HG02938 (cell line): ENCODE measurements around the gene PRM3.
A peak's percentile ranks its signal among the peaks of the same experiment; 100 is the strongest.
"Not testable (repeated sequence)": the region's sequence is repeated elsewhere in the genome, so short reads cannot be mapped to it uniquely, and the experiment has no call there.

ENCODE experiments used
- ATAC-seq: cut with Tn5 transposase; IDR thresholded peaks from one replicate; pipeline ENCODE4 v1.9.1; 2021; ENCODE audit warnings: mild to moderate bottlenecking, moderate library complexity; ENCODE audit not compliant: unreplicated experiment

The PRM3 gene

DNA sequence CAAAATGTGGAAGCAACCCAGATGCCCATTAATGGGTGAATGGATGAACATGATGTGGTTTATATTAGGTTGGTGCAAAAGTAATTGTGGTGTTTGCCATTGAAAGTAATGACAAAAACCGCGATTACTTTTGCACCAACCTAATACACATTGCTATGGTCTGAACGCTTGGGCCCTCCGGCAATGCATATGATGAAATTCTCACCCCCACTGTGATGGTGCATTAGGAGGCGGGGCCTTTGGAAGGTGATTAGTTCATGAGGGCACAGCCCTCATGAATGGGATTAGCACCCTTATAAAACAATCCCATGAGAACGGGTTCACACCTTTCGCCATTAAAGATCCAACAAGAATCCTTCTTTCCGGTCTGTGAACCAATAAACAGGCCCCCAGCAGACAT, 33.0 kb upstream of the PRM3 start:
- ATAC-seq, result no peak

DNA sequence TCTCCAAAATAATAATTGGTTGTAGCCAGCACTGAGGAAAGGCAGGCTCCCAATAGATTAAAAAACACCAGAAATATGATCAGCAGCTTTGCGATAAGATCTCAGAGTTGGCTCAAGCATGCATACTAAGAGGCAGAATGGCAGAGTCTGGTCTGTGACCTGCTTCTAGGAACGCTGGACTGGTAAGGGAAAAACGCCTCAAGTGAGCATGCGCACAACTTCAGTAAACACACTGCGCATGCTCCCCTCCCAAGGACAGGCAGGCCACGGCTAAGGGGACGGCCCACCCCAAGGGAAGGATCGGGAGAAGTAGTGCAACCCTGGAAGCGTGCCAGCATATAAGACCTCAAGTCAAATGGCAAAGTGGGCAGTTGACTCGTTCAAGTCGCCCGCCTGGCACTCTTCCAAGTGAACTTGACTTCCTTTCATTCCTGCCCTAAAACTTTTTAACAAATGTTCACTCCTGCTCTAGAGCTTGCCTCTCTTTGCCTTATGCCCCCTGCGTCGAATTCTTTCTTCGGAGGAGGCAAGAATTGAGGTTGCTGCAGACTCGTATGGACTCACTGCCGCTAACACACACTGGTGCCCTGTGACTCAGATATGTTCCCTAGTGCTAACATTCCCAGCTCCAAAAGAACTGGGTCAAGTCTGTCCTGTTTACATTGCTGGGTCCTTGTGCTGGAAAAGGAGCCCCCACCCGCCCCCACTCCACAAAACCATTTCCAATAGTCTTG, 30.1 kb upstream of the PRM3 start:
- no peak for ATAC-seq

DNA sequence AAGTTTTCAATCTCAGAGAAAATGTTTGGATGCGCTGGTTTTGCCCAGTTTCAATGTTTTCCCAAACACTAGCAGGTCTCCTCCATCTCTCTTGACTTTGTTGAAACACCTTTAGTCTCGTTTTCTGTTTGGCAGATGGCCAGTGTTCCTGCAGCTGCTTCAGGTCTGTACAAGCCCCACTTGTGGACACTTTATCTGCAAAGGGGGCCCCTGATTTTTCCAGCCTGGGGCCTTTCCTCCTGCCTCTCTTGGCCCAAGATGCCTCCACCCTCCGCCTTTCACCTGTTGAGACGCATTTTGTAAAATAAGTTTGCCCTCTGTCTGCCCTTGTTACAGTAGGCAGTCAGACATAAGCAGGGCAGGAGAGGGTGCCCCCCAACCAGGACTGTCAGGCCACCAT, 29.5 kb upstream of the PRM3 start:
- ATAC-seq, result no peak

DNA sequence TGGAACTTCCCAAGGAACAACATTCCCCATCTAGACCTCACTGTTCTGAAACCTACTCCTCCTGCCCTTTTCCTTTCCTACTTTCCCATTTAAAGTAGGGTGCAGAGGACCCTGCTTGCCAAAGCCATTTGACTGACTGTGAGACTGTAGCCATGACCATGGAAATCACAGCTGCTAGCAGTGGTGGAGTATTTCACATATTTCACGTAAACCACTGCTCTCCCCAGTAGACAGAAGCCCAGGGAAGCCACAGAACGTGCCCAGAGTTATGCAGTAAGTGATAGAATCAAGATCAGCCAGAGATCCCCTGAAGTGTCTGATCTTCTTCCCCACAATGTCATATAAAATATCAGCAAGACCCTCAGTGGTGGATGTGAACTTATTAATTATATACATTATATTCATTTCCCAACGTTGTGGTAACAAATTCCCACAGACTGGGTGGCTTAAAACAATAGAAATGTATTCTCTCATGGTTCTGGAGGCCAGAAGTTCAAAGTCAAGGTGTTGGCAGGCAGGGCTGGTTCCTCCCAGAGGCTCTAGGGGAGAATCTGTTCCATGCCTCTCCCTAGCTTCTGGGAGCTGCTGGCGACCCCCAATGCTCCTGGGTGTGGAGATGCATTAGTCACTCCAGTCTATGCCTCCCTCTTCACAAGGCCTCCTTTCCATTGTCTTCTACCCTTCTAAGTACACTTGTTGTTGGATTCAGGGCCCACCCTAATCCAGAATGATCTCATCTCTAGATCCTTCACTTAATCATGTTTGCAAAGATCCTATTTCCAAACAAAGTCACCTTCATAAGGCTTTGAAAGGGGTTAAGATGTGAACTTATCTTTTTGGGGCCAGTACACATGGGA, 28.4 kb upstream of the PRM3 start:
- ATAC-seq, result no peak

DNA sequence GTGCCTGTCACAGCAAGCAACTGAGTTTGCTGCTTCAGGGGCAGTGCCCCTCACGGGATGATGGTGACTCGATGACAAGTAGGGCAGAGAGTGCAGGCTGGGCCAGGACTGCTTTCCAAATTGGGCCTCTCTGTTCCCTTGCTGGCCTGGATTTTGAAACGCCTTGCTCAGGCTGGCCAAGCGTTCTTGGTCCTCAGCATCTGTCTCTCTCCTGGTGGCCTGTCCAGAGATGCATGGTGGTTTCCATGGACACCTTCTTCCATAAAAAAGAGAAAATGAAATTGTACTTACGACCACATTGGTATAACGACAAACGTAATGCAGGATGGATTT, 27.1 kb upstream of the PRM3 start:
- ATAC-seq, result no peak

DNA sequence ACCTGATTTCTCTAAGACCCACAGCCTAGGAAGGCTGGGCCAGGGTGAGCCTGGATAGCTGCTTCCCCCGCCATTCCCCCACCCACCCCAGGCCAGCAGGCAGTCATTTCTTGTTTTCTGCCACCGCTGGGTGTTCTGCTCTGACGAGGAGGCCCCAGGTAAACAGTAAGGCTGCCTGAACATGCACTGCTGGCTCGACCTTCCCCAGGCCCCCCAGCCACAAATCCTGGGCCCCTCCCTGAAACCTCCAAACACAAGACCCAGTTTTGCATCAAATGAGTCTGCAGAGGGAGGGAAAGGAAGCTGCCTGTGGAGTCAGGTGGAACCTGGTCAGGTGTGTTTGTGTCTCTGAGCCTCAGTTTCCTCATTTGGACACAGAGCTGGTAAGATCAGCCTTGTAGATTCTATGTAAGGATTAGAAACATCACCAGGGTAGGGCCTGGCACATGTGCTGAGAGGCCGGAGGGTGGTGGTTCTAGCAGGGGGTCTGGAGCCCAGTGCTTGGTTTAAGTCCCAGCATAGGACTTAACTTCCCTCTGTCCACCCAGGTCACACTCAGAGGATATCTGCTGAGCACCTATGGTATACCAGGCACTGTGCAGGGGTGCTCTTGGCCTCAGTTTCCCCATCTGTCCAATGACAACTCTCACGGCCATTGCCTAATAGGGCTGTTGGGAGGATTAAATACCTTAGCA, 26.6 kb upstream of the PRM3 start:
- no peak for ATAC-seq

DNA sequence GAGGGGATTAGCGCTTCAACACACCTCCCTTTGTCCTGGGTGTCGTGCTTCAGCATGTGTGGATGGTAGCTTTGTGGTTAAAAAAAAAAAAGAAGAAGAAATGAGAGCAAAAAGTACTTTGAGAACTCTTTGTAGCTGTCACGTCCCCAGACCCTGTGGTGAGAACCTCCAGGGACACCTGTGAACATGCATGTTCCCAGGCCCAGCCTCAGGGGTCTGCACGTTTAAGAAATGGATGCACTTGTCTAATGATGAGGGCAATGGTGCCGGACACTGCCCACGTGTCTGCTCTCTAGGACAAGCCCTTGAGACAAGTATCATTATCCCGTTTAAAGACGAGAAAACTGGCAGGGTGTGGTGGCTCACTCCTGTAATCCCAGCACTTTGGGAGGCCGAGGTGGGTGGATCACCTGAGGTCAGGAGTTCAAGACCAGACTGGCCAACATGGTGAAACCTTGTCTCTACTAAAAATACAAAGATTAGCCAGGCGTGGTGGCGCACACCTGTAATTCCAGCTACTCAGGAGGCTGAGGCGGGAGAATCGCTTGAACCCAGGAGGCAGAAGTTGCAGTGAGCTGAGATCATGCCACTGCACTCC, 25.6 kb upstream of the PRM3 start:
- not testable (repeated sequence) for ATAC-seq

DNA sequence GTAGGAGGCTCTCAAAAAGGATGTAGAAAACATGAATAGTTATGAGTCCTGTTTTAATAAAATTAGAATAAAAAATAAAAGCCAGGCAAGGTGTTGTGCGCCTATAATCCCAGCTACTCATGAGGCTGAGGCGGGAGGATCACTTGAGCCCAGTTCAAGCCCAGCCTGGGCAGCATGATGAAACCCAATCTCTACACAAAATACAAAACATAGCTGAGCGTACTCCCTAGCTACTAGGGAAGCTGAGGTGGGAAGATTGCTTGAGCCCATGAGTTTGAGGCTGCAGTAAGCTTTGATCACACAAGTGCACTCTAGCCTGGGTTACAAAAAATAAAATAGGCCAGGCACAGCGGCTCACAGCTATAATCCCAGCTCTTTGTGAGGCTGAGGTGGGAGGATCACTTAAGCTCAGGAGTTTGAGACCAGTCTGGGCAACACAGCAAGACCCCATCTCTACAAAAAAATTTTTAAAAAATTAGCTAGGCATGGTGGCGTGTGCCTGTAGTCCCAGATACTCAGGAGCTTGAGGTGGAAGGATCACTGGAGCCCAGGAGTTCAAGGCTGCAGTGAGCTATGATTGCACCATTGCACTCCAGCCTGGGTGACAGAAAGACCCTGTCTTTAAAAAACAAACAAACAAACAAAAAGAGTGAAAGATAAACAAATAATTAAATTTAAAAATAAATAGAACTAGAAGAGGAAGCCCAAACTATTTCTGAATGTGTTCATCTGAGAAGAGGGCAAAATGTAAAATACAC, 24.9 kb upstream of the PRM3 start:
- ATAC-seq, result peak; percentile 22

DNA sequence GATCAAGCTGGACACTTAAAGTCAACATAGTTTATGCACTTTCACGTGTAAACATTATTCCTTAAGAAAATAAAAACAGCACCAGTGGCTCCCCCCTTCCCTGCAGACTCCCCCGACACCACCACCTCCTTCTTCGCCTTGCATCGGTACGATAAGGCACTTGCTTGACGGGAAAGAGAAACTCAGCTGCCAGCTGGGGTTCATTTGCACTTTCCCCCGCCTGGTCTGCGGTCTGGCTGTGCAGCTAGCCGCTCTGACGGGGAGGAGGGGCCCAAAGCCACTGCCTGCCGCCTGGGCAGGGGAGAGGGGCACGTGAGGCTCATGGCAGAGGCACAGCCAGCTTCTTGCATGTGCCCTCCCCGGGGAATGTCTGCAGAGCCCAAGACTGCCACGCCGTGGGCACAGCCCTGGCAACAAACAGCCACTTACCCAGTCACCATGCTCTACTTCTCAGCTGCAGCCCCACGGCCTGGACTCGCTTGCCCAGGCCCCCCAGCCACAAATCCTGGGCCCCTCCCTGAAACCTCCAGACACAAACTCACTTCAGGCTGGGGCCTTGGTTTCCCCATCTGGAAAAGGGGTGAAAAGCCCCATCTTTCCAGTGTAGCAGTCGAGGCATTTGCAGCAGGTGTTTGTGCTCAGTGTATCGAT, 24.2 kb upstream of the PRM3 start:
- ATAC-seq, result peak; percentile 53

DNA sequence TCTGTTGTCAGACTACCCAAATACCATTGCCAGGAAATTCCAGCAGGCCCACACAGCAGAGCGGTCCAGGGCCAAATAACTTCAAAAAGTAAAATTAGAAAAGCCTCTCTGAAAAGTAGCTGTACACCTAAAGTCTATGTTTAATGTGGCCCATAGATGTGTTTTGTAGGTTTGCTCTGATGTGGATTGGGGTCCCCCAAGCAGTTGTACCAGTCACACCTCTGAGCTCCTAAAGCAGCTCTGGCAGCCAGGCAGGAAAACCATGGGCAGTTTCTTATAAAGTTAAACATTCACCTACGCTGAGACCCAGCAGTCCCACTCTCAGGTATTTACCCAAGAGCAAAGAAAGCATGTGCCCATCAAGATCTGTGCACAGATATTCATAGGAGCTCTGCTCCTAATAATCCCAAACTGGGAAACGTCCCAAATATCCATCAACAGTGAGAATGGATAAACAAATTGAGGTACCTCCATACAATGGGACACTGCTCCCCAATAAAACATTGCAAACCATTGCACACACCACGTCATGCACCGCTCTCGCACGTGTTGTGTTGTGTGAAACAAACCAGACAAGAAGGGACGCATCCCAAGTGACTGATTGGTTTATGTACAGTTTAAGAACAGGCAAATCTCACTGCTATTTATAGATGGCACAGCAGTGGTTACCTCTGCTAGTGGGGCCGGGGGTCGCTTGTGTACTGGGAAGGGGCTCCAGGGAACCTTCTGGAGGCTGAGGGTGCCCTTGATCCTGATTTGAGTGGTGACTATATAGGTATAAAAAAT, 23.5 kb upstream of the PRM3 start:
- peak; percentile 17 for ATAC-seq

DNA sequence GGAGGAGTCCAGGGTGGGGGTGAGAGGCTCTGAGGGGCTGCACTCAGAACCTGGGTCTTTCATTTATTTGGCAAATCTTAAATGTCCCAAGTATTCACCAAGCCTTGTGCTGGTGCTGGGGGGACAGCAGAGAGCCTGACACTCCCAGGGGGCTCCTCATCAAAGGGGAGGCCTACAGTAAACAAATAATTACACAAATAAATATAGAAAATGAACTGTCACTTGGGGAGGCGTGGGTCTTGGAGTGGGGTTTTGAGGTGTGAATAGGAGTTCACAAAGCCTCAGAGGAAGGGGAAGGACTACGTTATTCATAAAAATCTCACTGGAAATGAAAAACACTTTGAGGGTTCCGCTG, 22.9 kb upstream of the PRM3 start:
- no peak for ATAC-seq

DNA sequence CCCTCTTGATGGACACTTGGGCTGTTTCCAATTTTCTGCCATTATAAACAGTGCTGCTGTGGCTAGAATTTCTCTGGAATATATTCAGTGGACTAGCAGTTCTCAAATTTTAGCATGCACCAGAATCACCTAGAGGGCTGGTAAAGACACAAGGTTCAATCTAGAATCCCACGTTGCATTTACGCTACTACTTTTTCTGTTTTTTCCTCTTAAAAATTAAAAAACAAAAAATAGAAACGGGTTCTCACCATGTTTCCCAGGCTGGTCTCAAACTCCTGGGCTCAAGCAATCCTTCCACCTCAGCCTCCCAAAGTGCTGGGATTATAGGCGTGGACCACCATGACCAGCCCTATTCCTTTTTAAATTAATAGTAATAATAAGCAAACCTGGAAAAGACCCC, 22.2 kb upstream of the PRM3 start:
- ATAC-seq, result no peak

DNA sequence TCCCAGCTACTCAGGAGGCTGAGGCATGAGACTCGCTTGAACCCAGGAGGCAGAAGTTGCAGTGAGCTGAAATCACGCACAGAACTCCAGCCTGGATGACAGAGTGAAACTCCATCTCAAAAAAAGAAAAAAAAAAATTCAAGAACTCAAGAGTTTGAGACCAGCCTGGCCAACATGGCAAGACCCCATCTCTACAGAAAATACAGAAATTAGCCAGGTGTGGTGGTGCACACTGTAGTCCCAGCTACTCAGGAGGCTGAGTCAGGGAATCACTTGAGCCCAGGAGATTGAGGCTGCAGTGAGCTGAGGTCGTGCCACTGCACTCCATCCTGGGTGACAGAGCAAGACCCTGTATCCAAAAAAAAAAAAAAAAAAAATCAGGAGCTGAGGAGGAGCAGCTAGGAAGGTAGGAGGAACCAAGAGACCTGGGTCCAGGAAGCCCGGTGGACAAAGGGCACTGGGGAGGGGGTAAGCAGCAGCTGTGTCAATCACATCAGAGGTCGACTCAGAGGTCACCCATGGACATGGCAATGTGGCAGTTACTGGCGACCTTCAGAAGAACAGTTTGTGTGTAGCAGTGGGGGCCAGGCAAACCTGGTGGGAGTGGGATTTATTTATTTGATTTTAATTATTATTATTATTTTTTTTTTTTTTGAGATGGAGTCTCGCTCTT, 18.8 kb upstream of the PRM3 start:
- no peak for ATAC-seq

DNA sequence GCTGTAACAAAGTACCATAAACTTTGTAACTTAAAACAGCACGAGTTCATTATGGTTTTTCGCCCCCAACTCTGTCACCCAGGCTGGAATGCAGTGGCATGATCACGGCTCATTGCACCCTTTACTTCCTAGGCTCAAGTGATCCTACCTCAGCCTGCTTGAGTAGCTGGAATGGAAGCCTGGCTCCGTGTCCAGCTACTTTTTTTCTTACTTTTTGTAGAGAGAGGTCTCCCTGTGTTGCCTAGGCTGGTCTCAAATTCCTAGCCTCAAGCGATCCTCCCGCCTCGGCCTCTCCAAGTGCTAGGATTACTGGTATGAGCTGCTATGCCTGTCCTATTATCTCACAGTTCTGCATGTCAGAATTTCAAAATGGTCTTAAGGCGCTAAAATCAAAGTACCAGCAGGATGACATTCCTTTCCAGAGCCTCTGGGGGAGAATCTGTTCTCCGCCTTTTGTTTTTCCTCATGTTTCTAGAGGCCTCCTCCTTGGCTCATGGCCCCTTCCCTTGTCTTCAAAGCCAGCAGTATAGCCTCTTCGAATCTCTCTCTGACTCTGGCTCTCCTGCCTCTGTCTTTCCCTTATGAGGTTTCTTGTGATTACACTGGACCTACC, 17.8 kb upstream of the PRM3 start:
- no peak for ATAC-seq

DNA sequence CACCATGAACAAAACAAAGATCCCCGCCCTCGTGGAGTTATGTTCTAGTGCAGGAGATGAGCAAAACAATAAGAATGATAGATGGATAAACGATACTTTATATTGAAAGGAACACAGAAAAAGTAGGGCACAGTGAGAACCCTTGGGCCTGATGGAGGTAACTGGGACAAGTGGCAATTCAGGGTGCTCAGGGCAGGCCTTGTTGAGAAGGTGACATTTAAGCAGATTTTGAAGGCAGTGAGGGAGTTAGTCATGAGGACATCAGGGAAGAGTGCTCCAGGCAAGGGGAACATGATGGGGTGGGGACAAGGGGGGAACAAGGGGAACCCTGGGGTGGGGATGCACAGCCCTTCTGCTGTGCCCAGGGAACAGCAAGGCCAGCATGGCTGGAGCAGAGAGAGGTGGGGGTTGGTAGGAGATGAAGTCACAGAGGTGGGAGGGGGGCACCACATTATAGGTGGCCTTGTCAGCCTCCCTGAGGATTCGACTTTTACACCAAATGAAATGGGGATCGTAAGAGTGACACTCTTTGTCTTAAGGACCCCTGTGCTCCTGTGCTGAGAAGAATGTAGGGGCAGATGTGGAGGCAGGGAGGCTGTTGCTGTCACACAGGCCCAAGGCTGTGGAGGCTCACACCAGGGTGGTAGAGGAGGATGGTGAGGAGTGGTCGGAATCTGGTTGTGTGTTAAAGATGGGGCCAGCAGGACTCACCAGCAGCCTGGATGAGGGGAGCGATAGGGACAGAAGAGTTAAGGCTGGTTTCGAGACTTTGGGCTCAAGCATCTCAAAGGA, 16.9 kb upstream of the PRM3 start:
- no peak for ATAC-seq

DNA sequence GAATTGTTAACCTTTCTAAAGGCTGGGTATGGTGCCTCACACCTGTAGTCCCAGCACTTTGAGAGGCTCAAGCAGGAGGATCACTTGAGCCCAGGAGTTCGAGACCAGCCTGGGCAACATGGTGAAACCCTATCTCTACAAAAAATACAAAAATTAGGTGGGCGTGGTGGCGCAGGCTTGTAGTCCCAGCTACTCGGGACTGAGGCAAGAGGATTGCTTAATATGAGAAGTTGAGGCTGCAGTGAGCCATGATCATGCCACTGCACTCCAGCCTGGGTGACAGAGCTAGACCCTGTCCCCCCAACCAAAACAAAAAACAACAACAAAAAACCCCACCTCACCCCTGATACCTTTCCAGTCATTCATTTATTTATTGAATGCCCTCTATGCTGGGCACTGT, 16.3 kb upstream of the PRM3 start:
- ATAC-seq, result not testable (repeated sequence)

DNA sequence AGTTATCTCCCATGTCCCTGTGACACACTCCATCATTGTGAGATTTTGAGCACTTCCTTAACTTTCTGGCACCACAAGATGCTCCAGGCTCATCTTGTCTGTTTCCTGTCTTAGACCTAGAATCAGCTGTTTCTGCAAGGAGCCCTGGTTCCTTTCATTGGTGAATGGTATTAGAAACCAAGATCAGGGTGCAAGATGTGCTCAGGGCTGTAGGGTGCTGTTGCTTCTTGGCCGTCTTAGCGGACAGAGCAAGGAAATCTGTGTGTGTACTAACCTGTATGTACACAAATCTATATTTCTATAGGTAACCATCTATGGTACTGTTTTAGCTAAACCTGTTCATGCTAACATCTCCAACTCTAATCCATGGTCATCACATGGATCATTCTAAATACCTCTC, 15.8 kb upstream of the PRM3 start:
- no peak for ATAC-seq

DNA sequence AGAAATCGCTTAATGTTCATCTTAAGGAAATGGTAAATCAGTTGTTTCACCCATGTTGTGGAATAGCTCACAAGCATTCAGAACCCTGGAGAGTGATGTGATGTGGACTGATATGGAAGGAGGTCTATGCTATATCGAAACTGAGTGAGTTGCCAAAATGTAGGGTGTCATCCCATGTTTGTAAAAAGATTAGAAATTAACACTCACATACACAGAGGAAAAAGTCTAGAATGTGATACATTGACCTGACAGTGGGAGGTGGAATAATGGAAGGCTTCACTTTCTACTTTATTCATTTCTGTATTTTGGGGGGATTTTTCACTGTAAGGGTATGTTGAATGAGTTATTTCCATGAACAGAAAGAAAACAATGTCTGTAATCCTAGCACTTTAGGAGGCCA, 12.4 kb upstream of the PRM3 start:
- ATAC-seq, result no peak
